Measurements from ENCODE around the gene ECHS1.

The ECHS1 gene

DNA sequence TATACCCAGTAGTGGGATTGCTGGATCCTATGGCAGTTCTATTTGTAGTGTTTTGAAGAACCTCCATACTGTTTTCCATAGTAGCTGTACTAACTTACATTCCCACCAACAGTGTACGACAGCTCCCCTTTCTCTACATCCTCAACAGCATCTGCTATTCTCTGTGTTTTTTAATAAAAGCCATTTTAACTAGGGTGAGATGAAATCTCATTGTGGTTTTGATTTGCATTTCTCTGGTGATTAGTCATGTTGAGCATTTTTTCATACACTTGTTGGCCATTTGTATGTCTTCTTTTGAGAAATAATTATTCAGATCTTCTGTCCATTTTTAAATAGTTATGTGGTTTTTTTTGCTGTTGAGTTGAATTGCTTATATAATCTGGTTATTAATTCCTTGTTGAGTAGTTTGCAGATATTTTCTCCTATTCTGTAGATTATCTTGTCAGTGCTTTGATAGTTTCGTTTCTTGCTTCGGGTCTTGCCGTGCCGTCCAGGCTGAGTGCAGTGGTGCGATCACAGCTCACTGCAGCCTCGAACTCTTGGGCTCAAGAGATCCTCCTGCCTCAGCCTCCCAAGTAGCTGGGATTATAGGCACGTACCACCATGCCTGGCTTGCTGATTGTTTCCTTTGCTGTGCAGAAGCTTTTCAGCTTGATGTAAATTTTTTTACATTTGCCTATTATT is 32.8 kb upstream of the ECHS1 start:
- peak; percentile 7 for DNase-seq (ENCODE audit: low read depth)
- H3K4me3 ChIP-seq (ENCODE audit: control insufficient read depth, low read depth, low read length) = no peak overlapping the region
- TF ChIP-seq CTCF (IDR thresholded peaks at IDR 0.05; ENCODE audit: control insufficient read depth, insufficient read depth, low read depth, low read length, missing control alignments) = no peak

- no peak for DNase-seq (ENCODE audit: low read depth)
- no peak for TF ChIP-seq CTCF (IDR thresholded peaks at IDR 0.05; ENCODE audit: control insufficient read depth, insufficient read depth, low read depth, low read length, missing control alignments)
- no peak overlapping the region for H3K4me3 ChIP-seq (ENCODE audit: control insufficient read depth, low read depth, low read length)
Observed at GRCh38 chr10:133405272-133405671, 32.1 kb upstream of the ECHS1 start.

DNA sequence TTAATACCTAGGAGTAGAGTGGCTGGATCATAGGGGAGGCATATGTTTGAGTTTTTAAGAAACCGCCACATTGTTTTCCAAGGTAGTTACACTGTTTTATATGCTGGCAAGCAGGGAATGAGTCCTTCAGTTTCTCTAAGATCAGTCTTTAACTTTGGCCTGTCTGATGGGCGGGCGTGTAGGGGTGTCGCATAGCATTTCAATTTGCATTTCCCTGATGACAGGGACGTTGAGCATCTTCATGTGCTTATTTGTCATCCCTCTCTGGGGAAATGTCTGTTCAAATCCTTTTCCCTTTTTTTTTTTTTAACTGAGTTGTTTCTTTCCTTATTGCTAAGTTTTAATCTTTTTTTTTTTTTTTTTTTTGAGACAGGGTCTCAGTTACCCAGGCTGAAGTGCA is 30.6 kb upstream of the ECHS1 start:
- no peak overlapping the region for H3K4me3 ChIP-seq (ENCODE audit: control insufficient read depth, low read depth, low read length)
- no peak for TF ChIP-seq CTCF (IDR thresholded peaks at IDR 0.05; ENCODE audit: control insufficient read depth, insufficient read depth, low read depth, low read length, missing control alignments)
- DNase-seq (ENCODE audit: low read depth) = no peak

DNA sequence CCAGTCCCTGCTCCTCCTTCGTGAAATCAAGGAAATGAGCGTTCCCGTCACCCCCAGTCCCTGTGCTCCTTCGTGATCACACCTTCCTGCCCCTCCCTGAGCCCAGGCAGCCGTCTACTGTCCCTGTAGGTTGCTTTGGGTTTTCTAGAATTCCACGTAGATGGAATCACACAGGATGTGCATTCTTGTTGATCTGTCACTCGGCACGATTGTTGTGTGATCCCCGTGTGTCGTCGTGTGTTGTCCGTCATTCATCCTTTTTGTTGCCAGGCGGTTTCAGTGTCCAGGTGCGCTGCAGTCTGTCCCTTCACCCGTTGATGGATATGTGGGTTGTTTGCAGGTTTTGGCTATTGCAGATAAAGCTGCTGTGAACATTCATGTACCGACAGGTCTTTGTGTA is 30.2 kb upstream of the ECHS1 start:
- no peak overlapping the region for H3K4me3 ChIP-seq (ENCODE audit: control insufficient read depth, low read depth, low read length)
- no peak for TF ChIP-seq CTCF (IDR thresholded peaks at IDR 0.05; ENCODE audit: control insufficient read depth, insufficient read depth, low read depth, low read length, missing control alignments)
- DNase-seq (ENCODE audit: low read depth) = no peak

DNA sequence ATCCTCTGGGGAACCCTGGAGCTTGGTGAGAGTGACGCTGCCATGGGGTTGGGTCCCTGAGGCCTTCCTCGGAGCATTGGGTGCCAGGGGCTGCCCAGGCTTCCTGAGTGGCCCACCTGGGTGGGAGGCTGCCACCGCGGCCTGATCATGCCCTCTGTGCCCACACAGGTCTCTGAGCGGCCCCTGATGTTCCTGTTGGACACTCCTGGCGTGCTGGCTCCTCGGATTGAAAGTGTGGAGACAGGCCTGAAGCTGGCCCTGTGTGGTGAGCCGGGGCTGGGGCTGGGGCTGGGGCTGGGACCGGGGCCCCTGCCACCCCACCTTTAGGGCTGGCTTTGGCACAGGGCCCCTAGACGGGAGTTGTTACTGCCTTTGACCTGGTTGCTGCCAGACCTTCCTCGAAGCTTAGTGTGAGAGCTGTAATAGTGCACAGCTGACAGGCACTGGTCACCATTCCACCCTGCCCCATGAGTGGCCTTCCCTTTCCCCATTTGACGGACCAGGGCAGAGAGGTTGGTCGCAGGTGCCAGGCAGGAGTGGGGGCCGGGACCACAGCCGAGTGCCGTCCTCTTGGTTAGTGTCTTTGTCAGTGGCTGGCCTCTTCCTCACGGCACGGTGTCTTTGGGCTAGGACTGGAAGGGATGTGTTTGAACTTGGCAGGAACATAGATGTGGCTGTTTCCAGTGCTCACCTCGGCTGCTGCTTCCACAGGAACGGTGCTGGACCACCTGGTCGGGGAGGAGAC is 29.0 kb upstream of the ECHS1 start:
- H3K4me3 ChIP-seq (ENCODE audit: control insufficient read depth, low read depth, low read length) = no peak overlapping the region
- no peak for DNase-seq (ENCODE audit: low read depth)
- TF ChIP-seq CTCF (IDR thresholded peaks at IDR 0.05; ENCODE audit: control insufficient read depth, insufficient read depth, low read depth, low read length, missing control alignments) = no peak

DNA sequence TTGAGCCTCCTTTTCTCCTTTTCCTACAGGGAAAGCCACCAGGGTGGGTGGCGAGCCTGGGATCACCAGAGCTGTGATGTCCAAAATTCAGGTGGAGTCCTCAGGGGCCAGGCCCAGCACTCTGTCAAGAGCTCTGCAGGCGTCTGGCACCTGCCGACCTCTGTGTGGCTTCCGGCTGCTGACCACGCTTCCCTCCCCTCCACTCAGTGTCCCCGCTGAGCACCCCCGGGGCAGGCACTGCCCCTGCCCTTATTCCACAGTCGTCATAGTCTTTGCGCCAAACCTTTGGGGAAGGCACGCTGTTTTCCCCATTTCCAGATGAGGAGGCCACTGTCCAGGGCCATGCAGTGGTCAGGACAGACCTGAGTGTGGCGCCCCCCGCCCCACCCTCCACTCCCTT is 28.3 kb upstream of the ECHS1 start:
- no peak for DNase-seq (ENCODE audit: low read depth)
- TF ChIP-seq CTCF (IDR thresholded peaks at IDR 0.05; ENCODE audit: control insufficient read depth, insufficient read depth, low read depth, low read length, missing control alignments) = no peak
- H3K4me3 ChIP-seq (ENCODE audit: control insufficient read depth, low read depth, low read length) = no peak overlapping the region

Measured in AG09309 (cell line).